DOHH2 (cell line): ENCODE measurements around the gene HSD11B1.

Experiments
- H3F3A ChIP-seq: fragments of 200-600 bp; sonication (generic), shearing (Covaris generic); 2 replicates; pipeline ENCODE4 v1.6.0; 2016; ENCODE audit warnings: antibody characterized with exemption, mild to moderate bottlenecking; ENCODE audit not compliant: control insufficient read depth, insufficient read depth
- H3K27ac ChIP-seq: fragments of 200-600 bp; sonication (generic); 2 replicates; pipeline ENCODE4 v1.5.1; 2014; ENCODE audit warnings: low read depth, mild to moderate bottlenecking, low read length, moderate library complexity
- H3K27me3 ChIP-seq: fragments of 200-600 bp; sonication (generic); 2 replicates; pipeline ENCODE4 v1.6.1; 2014; ENCODE audit warnings: mild to moderate bottlenecking, low read length, mixed read lengths; ENCODE audit not compliant: control insufficient read depth
- H3K36me3 ChIP-seq: fragments of 200-600 bp; sonication (generic); 2 replicates; pipeline ENCODE4 v1.6.1; 2014; ENCODE audit warnings: mild to moderate bottlenecking, low read length, moderate library complexity, mixed read lengths; ENCODE audit not compliant: control insufficient read depth
- H3K4me1 ChIP-seq: fragments of 200-600 bp; sonication (generic); 2 replicates; pipeline ENCODE4 v1.6.1; 2014; ENCODE audit warnings: mild to moderate bottlenecking, low read length, mixed read lengths; ENCODE audit not compliant: control insufficient read depth
- H3K4me2 ChIP-seq: fragments of 200-600 bp; sonication (generic); 2 replicates; pipeline ENCODE4 v1.6.0; 2014; ENCODE audit warnings: mild to moderate bottlenecking, low read length, moderate library complexity
- H3K4me3 ChIP-seq: fragments of 200-600 bp; sonication (generic); 2 replicates; pipeline ENCODE4 v1.5.1; 2014; ENCODE audit warnings: mild to moderate bottlenecking, low read length, mixed read lengths
- H3K79me2 ChIP-seq: fragments of 200-600 bp; sonication (generic); 2 replicates; pipeline ENCODE4 v1.6.1; 2014; ENCODE audit warnings: mild to moderate bottlenecking, low read length, mixed read lengths; ENCODE audit not compliant: control insufficient read depth
- H3K9me2 ChIP-seq: fragments of 200-600 bp; sonication (generic); replicated peaks from 2 replicates; pipeline ENCODE4 v1.6.1; 2014; ENCODE audit warnings: mild to moderate bottlenecking, low read length, mixed read lengths; ENCODE audit not compliant: control insufficient read depth
- H3K9me3 ChIP-seq: fragments of 200-600 bp; sonication (generic); 2 replicates; pipeline ENCODE4 v1.6.1; 2014; ENCODE audit warnings: antibody characterized with exemption, low read length, mixed read lengths; ENCODE audit not compliant: control insufficient read depth, insufficient read depth
- H4K20me1 ChIP-seq: fragments of 200-600 bp; sonication (generic); 2 replicates; pipeline ENCODE4 v1.6.0; 2014; ENCODE audit warnings: low read depth, mild to moderate bottlenecking, antibody characterized with exemption, low read length, moderate library complexity; ENCODE audit not compliant: control insufficient read depth, insufficient read depth
- EZH2phosphoT487 ChIP-seq: fragments of 200-600 bp; sonication (generic); IDR thresholded peaks from 2 replicates; pipeline ENCODE4 v1.6.1; 2017; ENCODE audit warnings: borderline replicate concordance, mild to moderate bottlenecking, antibody characterized with exemption, low read length, moderate library complexity, mixed read lengths
- TF ChIP-seq, protein P1 (sequence below): fragments of 200-600 bp; sonication (generic); IDR thresholded peaks from one replicate; pipeline ENCODE4 v1.5.1; 2014; ENCODE audit warnings: antibody characterized with exemption, mild to moderate bottlenecking, low read depth, low read length; ENCODE audit not compliant: poor library complexity, severe bottlenecking

The HSD11B1 gene

DNA sequence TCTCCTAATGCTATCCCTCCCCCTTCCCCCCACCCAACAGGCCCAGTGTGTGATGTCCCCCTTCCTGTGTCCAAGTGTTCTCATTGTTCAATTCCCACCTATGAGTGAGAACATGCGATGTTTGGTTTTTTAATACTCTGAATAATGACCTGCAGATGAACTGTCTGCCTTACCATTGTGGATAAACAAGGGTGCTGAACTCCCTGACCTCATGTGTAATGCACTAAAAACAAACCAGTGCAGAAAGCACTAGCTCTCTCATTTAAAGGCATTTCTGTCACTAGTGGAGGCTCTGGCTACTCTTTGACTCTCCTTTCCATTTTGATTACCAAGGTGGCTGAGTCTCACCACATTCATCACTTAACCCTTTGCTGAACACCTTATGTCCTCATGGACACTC is 28.1 kb downstream of the HSD11B1 start:
- H3K79me2 ChIP-seq: no peaks in the 10 kb centered on the region
- no peak overlapping the region for H3K27ac ChIP-seq
- no peaks in the 10 kb centered on the region for H3K4me1 ChIP-seq
- H3K9me2 ChIP-seq: no peaks in the 10 kb centered on the region
- no peak overlapping the region for H3K4me3 ChIP-seq
- H3K4me2 ChIP-seq: no peak overlapping the region
- H3K27me3 ChIP-seq: no peaks in the 10 kb centered on the region; the same call in none of the 2 replicates
- TF ChIP-seq, protein P1, sequence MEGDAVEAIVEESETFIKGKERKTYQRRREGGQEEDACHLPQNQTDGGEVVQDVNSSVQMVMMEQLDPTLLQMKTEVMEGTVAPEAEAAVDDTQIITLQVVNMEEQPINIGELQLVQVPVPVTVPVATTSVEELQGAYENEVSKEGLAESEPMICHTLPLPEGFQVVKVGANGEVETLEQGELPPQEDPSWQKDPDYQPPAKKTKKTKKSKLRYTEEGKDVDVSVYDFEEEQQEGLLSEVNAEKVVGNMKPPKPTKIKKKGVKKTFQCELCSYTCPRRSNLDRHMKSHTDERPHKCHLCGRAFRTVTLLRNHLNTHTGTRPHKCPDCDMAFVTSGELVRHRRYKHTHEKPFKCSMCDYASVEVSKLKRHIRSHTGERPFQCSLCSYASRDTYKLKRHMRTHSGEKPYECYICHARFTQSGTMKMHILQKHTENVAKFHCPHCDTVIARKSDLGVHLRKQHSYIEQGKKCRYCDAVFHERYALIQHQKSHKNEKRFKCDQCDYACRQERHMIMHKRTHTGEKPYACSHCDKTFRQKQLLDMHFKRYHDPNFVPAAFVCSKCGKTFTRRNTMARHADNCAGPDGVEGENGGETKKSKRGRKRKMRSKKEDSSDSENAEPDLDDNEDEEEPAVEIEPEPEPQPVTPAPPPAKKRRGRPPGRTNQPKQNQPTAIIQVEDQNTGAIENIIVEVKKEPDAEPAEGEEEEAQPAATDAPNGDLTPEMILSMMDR: no peak
- no peak for TF ChIP-seq EZH2phosphoT487
- H3K9me3 ChIP-seq: no peaks in the 10 kb centered on the region
- H4K20me1 ChIP-seq: no peaks in the 10 kb centered on the region
- H3K36me3 ChIP-seq: no peaks in the 10 kb centered on the region
- no peaks in the 10 kb centered on the region for H3F3A ChIP-seq

DNA sequence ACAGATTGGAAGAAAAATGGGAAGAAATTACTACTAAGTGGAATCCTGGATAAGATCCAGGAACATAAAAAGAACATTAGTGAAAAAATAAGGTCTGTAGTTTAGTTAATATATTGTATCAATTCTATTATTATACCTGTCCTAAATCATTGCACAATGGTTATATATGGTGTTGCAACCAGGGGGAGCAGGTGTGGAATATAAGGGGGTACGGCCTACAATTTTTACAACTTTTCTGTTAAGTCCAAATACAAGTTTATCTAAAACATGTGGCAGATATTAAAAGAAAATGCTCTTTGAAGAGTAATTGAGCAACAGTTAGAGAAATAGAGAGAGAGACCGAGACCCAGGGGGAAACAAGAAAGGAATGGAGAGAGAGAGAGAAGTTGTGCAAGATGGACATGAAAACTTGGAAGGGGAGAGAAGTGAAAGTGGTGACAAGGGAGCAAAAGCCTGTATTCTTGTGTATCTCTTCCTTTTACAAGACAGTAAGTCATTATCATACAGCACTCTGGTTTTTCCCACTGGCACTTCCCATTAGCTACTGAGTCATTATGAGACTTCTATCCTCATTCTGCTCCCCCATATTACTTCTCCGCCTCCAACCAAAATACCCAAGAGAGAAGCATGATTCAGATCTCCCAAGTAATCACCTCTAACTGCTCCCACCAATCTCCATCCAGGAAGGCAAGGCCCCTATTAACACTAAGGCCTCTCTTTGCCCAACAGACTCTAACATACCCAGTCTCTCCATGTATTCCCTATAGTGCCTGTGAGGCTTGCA is 29.0 kb downstream of the HSD11B1 start:
- no peaks in the 10 kb centered on the region for H3K9me2 ChIP-seq
- TF ChIP-seq, protein P1: no peak
- no peak for TF ChIP-seq EZH2phosphoT487
- no peak overlapping the region for H3K4me2 ChIP-seq
- no peaks in the 10 kb centered on the region for H3K36me3 ChIP-seq
- no peak overlapping the region for H3K4me3 ChIP-seq
- no peaks in the 10 kb centered on the region for H3K4me1 ChIP-seq
- no peaks in the 10 kb centered on the region for H3K9me3 ChIP-seq
- H3F3A ChIP-seq: no peaks in the 10 kb centered on the region
- no peaks in the 10 kb centered on the region; the same call in none of the 2 replicates for H3K27me3 ChIP-seq
- H4K20me1 ChIP-seq: no peaks in the 10 kb centered on the region
- no peak overlapping the region for H3K27ac ChIP-seq
- H3K79me2 ChIP-seq: no peaks in the 10 kb centered on the region

DNA sequence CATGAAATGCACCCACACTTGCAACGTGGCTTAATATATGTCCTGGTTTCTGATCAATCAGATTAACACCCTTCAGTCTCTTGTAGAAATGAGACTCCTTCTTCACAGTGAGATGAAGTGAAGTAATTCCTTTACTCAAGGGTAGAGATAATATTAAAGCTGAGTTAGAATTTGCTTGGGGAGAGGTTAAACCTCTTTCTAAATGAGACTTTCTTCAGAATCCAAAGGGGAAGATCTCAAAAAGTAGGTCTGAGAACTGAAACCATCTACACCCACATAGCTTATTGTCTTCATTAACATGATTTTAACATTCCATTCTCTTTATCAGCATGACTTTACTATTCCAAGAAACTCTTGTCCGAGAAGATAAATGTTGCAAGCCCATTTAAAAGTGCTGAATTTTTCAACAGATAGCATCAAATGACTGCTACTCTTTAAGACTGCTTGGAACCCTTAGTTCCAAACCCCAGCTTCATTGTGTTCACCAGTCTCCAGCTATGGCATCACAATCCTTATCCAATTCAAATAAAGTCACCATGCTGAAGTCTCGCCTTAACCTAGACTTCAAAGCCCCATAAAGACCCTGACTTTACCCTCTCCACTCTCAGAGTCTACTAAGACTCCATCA is 32.0 kb downstream of the HSD11B1 start:
- Histone ChIP-seq H3K4me3 (no peak overlapping the region), H3K79me2 (no peaks in the 10 kb centered on the region), H3K27me3 (peaks cover under 1% of the 10 kb centered on the region), H4K20me1 (no peaks in the 10 kb centered on the region), H3F3A (no peaks in the 10 kb centered on the region), H3K9me3 (no peaks in the 10 kb centered on the region), H3K4me2 (no peak overlapping the region), H3K9me2 (no peaks in the 10 kb centered on the region), H3K36me3 (no peaks in the 10 kb centered on the region), H3K4me1 (no peaks in the 10 kb centered on the region), H3K27ac (no peak overlapping the region)
- no peak for TF ChIP-seq EZH2phosphoT487
- TF ChIP-seq, protein P1: no peak
